OCI-M2 (cell line): ENCODE measurements around the gene TNK1.

ENCODE experiments used
- DNase-seq: peaks from one replicate; lab custom pipeline; 2025; ENCODE audit not compliant: unreplicated experiment; lab: John Stamatoyannopoulos, UW

The TNK1 gene

GRCh38 chr17:7431231-7431630 is 50.3 kb downstream of the TNK1 start:
- DNase-seq = no peak

GRCh38 chr17:7432296-7432695 is 51.4 kb downstream of the TNK1 start:
- no peak for DNase-seq

- no peak for DNase-seq
Observed at GRCh38 chr17:7435676-7436555, 55.0 kb downstream of the TNK1 start.

- no peak for DNase-seq
Observed at GRCh38 chr17:7436556-7437368, 55.9 kb downstream of the TNK1 start.

- DNase-seq = no peak
Observed at GRCh38 chr17:7437369-7437863, 56.5 kb downstream of the TNK1 start.

- DNase-seq = no peak
Observed at GRCh38 chr17:7437950-7438614, 57.2 kb downstream of the TNK1 start.

- DNase-seq = no peak
Observed at GRCh38 chr17:7438656-7439460, 58.0 kb downstream of the TNK1 start.
